Transverse colon (tissue), 4 donors: ENCODE measurements around the gene FAM227A. TPM values are rescaled to one million over a fixed set of nuclear protein-coding genes. Genes with fewer than 3 reads are reported as not detected.

Experiments used
- DNase-seq: peaks from one replicate; pipeline ENCODE4 v3.0.0-alpha.2; 2019
- H3K27ac ChIP-seq, 4 donors: fragments of 200-600 bp; sonication (generic); 2 replicates each; pipeline ENCODE4 v1.5.1; 2016 to 2018; ENCODE audit warnings: inconsistent platforms in 4 of 4
- H3K27me3 ChIP-seq: fragments of 200-600 bp; sonication (generic); 2 replicates; pipeline ENCODE4 v1.5.1; 2017; ENCODE audit warnings: inconsistent platforms
- H3K36me3 ChIP-seq, 4 donors: fragments of 200-600 bp; sonication (generic); 2 replicates each; pipeline ENCODE4 v1.5.1; 2017 to 2019; ENCODE audit warnings: inconsistent platforms in 4 of 4
- H3K4me1 ChIP-seq, 4 donors: fragments of 200-600 bp; sonication (generic); 2 replicates each; pipeline ENCODE4 v1.5.1; 2017 to 2020; ENCODE audit warnings: inconsistent platforms in 4 of 4
- H3K4me3 ChIP-seq, 4 donors: fragments of 200-600 bp; sonication (generic); 1 replicate in 1 of 4; 2 replicates in 3 of 4; pipeline versions ENCODE4 v1.5.1 to v1.6.1; 2017 to 2019; ENCODE audit warnings: inconsistent platforms in 4 of 4
- H3K9me3 ChIP-seq, 2 donors: fragments of 200-600 bp; sonication (generic); 2 replicates each; pipeline ENCODE4 v1.5.1; 2017 to 2019; ENCODE audit warnings: inconsistent platforms in 2 of 2
- CTCF ChIP-seq, 5 experiments: fragments of 200-600 bp in 3 of 5; fragments of 450-650 bp in 2 of 5; sonication (generic) in 3 of 5; IDR thresholded peaks; 1 replicate in 2 of 5; 2 replicates in 3 of 5; pipeline ENCODE4 v1.5.1; 2016 to 2017; ENCODE audit warnings: antibody characterized with exemption in 5 of 5, inconsistent platforms in 3 of 5, mild to moderate bottlenecking in 2 of 5, moderate library complexity in 1 of 5
- EP300 ChIP-seq: sonication (generic); formaldehyde crosslinking; IDR thresholded peaks from one replicate; pipeline ENCODE4 v1.6.1; 2017; ENCODE audit warnings: antibody characterized with exemption, low read depth
- POLR2A ChIP-seq: fragments of 450-650 bp; IDR thresholded peaks from one replicate; pipeline ENCODE4 v1.6.1; 2016; ENCODE audit warnings: antibody characterized with exemption, mild to moderate bottlenecking, moderate library complexity
- POLR2AphosphoS5 ChIP-seq, 3 donors: sonication (generic); formaldehyde crosslinking; IDR thresholded peaks; one replicate each; pipeline ENCODE4 v1.6.1; 2016; ENCODE audit warnings: antibody characterized with exemption in 3 of 3
- WGBS, 2 donors: methylation state at CpG; one replicate each; pipeline ENCODE4 v1.1.5; 2018; ENCODE audit warnings: low coverage in 1 of 2; 5-methylcytosine and 5-hydroxymethylcytosine counted together
- in situ Hi-C, 4 donors: fragments of 200-750 bp; cut with MboI; loops; one replicate each; pipeline versions ENCODE4 v1.15.0 to v1.15.1; 2017; ENCODE audit warnings: low sequenced_read_pairs in 3 of 4, low pct_ligation_motif_present in 1 of 4, low pct_unique_long_range_greater_than_20kb in 1 of 4
- intact Hi-C: fragments of 100-400 bp; cut with DNase I; formaldehyde crosslinking; loops from one replicate; pipeline ENCODE4 v1.15.1; 2023; ENCODE audit warnings: low total_unique reads
- total RNA-seq, 4 donors: library from RNA; depleted of rRNA; stranded (reverse); fragments of >200 nt; gene quantifications; one replicate each; pipeline ENCODE4 v1.1.0, GENCODE V29; 2016

The FAM227A gene
- total RNA-seq, 4 donors from 2014 or later, result 0.20 to 0.79 (median 0.27) TPM; not detected in 1

GRCh38 chr22:38540701-38541100, 115.5 kb downstream of the FAM227A start:
- in situ Hi-C loops (no loop called here), intact Hi-C loops (no loop called here)
- TF ChIP-seq POLR2AphosphoS5 (IDR thresholded peaks at IDR 0.05), result no peak
- no peak for TF ChIP-seq EP300
- TF ChIP-seq CTCF (IDR thresholded peaks at IDR 0.05), result no peak
- TF ChIP-seq POLR2A, result no peak
- WGBS, 2 donors, result 46 to 55% methylated on average over 1 to 2 of the region's 2 CpGs
- no peaks in the 10 kb centered on the region for H3K4me1 ChIP-seq
- H3K36me3 ChIP-seq, result no peaks in the 10 kb centered on the region
- no peak for DNase-seq
- peaks cover 0 to 7% of the 10 kb centered on the region in 2 donors for H3K9me3 ChIP-seq
- H3K27me3 ChIP-seq, result no peaks in the 10 kb centered on the region
- no peak overlapping the region for H3K27ac ChIP-seq
- H3K4me3 ChIP-seq, result no peak overlapping the region

- Histone ChIP-seq H3K4me3 (no peak overlapping the region), H3K4me1 (no peaks in the 10 kb centered on the region), H3K9me3 (no peaks in the 10 kb centered on the region), H3K27me3 (no peaks in the 10 kb centered on the region), H3K36me3 (no peaks in the 10 kb centered on the region), H3K27ac (no peak overlapping the region)
- intact Hi-C loops (no loop called here), in situ Hi-C loops (no loop called here)
- TF ChIP-seq POLR2A (no peak), EP300 (no peak), CTCF (IDR thresholded peaks at IDR 0.05) (no peak), POLR2AphosphoS5 (IDR thresholded peaks at IDR 0.05) (no peak)
- DNase-seq, result no peak
- 96 to 97% methylated on average over 4 of the region's 4 CpGs for WGBS, 2 donors
Observed at GRCh38 chr22:38531251-38531938, 124.8 kb downstream of the FAM227A start.

Other genes starting within 250 kb of the FAM227A start
- gene KCNJ4, start 201.2 kb downstream of the FAM227A start, total RNA-seq, result not detected
- 10 to 100 TPM in 1 of 4 donors, 1 to 10 TPM in 2, not detected in 1; 5.6 to 12.5 (median 8.7) TPM for gene KDELR3, start 188.3 kb downstream of the FAM227A start, total RNA-seq
- 1,000 to 10,000 TPM in 1 of 4 donors, 100 to 1,000 TPM in 3; 506 to 1,034 (median 728) TPM for gene DDX17, start 150.1 kb downstream of the FAM227A start, total RNA-seq
- gene DMC1, start 86.2 kb downstream of the FAM227A start, total RNA-seq, result 10 to 100 TPM in 1 of 4 donors, under 1 TPM in 2, not detected in 1; 0.32 to 86.2 (median 0.68) TPM
- gene CBY1, start 246 bp upstream of the FAM227A start, total RNA-seq, result 10 to 100 TPM; 15.0 to 19.8 (median 18.9) TPM
- 10 to 100 TPM; 19.1 to 48.3 (median 32.9) TPM for gene TOMM22, start 25.6 kb upstream of the FAM227A start, total RNA-seq
- gene JOSD1, start 44.6 kb upstream of the FAM227A start, total RNA-seq, result 100 to 1,000 TPM in 3 of 4 donors, 10 to 100 TPM in 1; 34.6 to 189 (median 138) TPM
- 10 to 100 TPM; 51.5 to 84.9 (median 77.6) TPM for gene GTPBP1, start 49.6 kb upstream of the FAM227A start, total RNA-seq
- 100 to 1,000 TPM; 168 to 523 (median 216) TPM for gene SUN2, start 99.6 kb upstream of the FAM227A start, total RNA-seq
- 10 to 100 TPM; 13.8 to 39.0 (median 19.3) TPM for gene DNAL4, start 137.8 kb upstream of the FAM227A start, total RNA-seq
- 10 to 100 TPM in 1 of 4 donors, 1 to 10 TPM in 2, under 1 TPM in 1; 0.75 to 27.9 (median 1.8) TPM for gene NPTXR, start 187.6 kb upstream of the FAM227A start, total RNA-seq
- gene CBX6, start 215.8 kb upstream of the FAM227A start, total RNA-seq, result 10 to 100 TPM; 14.5 to 42.6 (median 22.1) TPM